Smooth muscle cell (in vitro differentiated cells): ENCODE measurements around the gene THBS3. TPM values are rescaled to one million over a fixed set of nuclear protein-coding genes. Genes with fewer than 3 reads are reported as not detected.

Experiments
- DNase-seq: peaks from one replicate; lab custom pipeline; 2025; ENCODE audit not compliant: unreplicated experiment; lab: John Stamatoyannopoulos, UW
- H2AFZ ChIP-seq: fragments of 200-600 bp; sonication (generic); 2 replicates; pipeline ENCODE4 v1.6.0; 2016; ENCODE audit warnings: antibody characterized with exemption, low read depth, mild to moderate bottlenecking
- H3F3A ChIP-seq: fragments of 200-600 bp; sonication (generic); 2 replicates; pipeline ENCODE4 v1.6.0; 2017; ENCODE audit warnings: antibody characterized with exemption, low read depth
- H3K27ac ChIP-seq: fragments of 200-600 bp; sonication (generic); 2 replicates; pipeline ENCODE4 v1.5.1; 2016; ENCODE audit warnings: low read depth, mild to moderate bottlenecking
- H3K27me3 ChIP-seq: fragments of 200-600 bp; sonication (generic); 2 replicates; pipeline ENCODE4 v1.6.1; 2016; ENCODE audit warnings: low read depth, mild to moderate bottlenecking
- H3K36me3 ChIP-seq: fragments of 200-600 bp; sonication (generic); 2 replicates; pipeline ENCODE4 v1.5.1; 2016; ENCODE audit warnings: low read depth
- H3K4me1 ChIP-seq: fragments of 200-600 bp; sonication (generic); 2 replicates; pipeline ENCODE4 v1.5.1; 2016; ENCODE audit warnings: low read depth
- H3K4me2 ChIP-seq: fragments of 200-600 bp; sonication (generic); 2 replicates; pipeline ENCODE4 v1.6.0; 2016; ENCODE audit warnings: mild to moderate bottlenecking
- H3K4me3 ChIP-seq: fragments of 200-600 bp; sonication (generic); 2 replicates; pipeline ENCODE4 v1.5.1; 2016; ENCODE audit warnings: mild to moderate bottlenecking
- H3K79me2 ChIP-seq: fragments of 200-600 bp; sonication (generic); 2 replicates; pipeline ENCODE4 v1.6.0; 2016; ENCODE audit warnings: low read depth, mild to moderate bottlenecking
- H3K9ac ChIP-seq: fragments of 200-600 bp; sonication (generic); 2 replicates; pipeline ENCODE4 v1.6.0; 2016; ENCODE audit warnings: low read depth
- H3K9me3 ChIP-seq: fragments of 200-600 bp; sonication (generic); replicated peaks from 2 replicates; pipeline ENCODE4 v1.5.1; 2016; ENCODE audit warnings: low read depth
- H4K20me1 ChIP-seq: fragments of 200-600 bp; sonication (generic); 2 replicates; pipeline ENCODE4 v1.6.0; 2016; ENCODE audit warnings: low read depth
- WGBS: methylation state at CpG from one replicate; pipeline ENCODE4 v1.1.7; 2016; ENCODE audit warnings: low lambda C conversion rate; 5-methylcytosine and 5-hydroxymethylcytosine counted together
- polyA plus RNA-seq: library from polyadenylated mRNA; unstranded; fragments of >200 nt; fragmentation: Nextera tagmentation; extraction: Ambion mirVana; gene quantifications from 2 replicates; pipeline ENCODE4 v1.2.1, GENCODE V29; 2016
- total RNA-seq: library from RNA; depleted of rRNA; stranded (reverse); fragments of >200 nt; gene quantifications from 2 replicates; pipeline ENCODE4 v1.2.3, GENCODE V29; 2014
- TF ChIP-seq, protein P1 (sequence below): fragments of 200-600 bp; sonication (generic); IDR thresholded peaks from 2 replicates; pipeline ENCODE4 v1.5.1; 2017; ENCODE audit warnings: borderline replicate concordance, mild to moderate bottlenecking, antibody characterized with exemption; ENCODE audit not compliant: insufficient read depth, poor library complexity, severe bottlenecking

The THBS3 gene
- total and polyA plus RNA-seq, 2 experiments from 2014 or later = 20.1 to 28.5 TPM

DNA sequence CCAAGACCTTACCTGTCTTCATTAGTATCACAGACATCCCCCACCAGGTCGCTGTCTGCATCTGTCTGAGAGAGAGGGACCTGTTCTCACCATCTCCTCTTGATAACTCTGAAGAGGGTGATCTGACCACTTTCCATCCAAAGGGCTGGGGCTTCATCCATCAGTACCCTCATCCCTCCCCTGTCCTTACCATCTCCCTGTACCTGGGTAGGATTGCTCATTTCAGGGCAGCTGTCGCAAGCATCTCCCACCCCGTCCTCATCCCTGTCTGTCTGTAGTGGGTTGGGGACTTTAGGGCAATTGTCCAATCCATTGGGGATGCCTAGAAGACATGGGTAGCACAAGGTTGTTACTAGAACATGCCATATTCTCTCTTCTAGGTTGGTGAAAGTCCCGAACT, 7.9 kb downstream of the THBS3 start:
- Histone ChIP-seq H3K4me1 (peaks cover 9% of the 10 kb centered on the region), H2AFZ (no peak overlapping the region), H3K36me3 (no peaks in the 10 kb centered on the region), H3K9ac (no peak overlapping the region), H3K27me3 (no peaks in the 10 kb centered on the region), H3K79me2 (no peaks in the 10 kb centered on the region), H4K20me1 (no peaks in the 10 kb centered on the region), H3K4me2 (no peak overlapping the region), H3F3A (peaks cover 3% of the 10 kb centered on the region), H3K4me3 (no peak overlapping the region), H3K27ac (no peak overlapping the region), H3K9me3 (no peaks in the 10 kb centered on the region)
- 91% methylated on average over 4 of the region's 4 CpGs for WGBS
- TF ChIP-seq, protein P1, sequence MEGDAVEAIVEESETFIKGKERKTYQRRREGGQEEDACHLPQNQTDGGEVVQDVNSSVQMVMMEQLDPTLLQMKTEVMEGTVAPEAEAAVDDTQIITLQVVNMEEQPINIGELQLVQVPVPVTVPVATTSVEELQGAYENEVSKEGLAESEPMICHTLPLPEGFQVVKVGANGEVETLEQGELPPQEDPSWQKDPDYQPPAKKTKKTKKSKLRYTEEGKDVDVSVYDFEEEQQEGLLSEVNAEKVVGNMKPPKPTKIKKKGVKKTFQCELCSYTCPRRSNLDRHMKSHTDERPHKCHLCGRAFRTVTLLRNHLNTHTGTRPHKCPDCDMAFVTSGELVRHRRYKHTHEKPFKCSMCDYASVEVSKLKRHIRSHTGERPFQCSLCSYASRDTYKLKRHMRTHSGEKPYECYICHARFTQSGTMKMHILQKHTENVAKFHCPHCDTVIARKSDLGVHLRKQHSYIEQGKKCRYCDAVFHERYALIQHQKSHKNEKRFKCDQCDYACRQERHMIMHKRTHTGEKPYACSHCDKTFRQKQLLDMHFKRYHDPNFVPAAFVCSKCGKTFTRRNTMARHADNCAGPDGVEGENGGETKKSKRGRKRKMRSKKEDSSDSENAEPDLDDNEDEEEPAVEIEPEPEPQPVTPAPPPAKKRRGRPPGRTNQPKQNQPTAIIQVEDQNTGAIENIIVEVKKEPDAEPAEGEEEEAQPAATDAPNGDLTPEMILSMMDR = no peak
- DNase-seq = no peak

DNA sequence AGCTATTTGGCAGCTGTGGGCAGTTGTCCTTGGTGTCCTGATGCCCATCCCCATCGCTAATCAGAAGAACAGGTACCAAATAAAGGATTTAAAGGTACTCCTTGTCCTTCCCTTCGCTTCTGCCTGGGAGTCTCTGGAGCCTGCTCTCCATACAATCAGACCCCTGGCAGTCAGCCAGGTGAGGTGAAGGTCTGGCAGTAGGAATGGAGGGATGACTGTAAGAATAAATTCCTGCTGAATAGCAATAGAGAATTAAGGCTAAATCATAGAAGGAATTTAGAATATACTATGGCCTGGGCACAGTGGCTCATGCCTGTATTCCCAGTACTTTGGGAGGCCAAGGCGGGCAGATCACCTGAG, 9.2 kb downstream of the THBS3 start:
- Histone ChIP-seq H3K36me3 (no peaks in the 10 kb centered on the region), H3K4me1 (peaks cover 13% of the 10 kb centered on the region), H3K4me3 (no peak overlapping the region), H3K9ac (no peak overlapping the region), H3K27ac (no peak overlapping the region), H2AFZ (no peak overlapping the region), H3K4me2 (no peak overlapping the region), H3K9me3 (no peaks in the 10 kb centered on the region), H3K79me2 (no peaks in the 10 kb centered on the region), H3F3A (peaks cover 3% of the 10 kb centered on the region), H4K20me1 (no peaks in the 10 kb centered on the region), H3K27me3 (no peaks in the 10 kb centered on the region)
- DNase-seq = no peak
- 100% methylated on average over 3 of the region's 3 CpGs for WGBS
- TF ChIP-seq, protein P1 = no peak

DNA sequence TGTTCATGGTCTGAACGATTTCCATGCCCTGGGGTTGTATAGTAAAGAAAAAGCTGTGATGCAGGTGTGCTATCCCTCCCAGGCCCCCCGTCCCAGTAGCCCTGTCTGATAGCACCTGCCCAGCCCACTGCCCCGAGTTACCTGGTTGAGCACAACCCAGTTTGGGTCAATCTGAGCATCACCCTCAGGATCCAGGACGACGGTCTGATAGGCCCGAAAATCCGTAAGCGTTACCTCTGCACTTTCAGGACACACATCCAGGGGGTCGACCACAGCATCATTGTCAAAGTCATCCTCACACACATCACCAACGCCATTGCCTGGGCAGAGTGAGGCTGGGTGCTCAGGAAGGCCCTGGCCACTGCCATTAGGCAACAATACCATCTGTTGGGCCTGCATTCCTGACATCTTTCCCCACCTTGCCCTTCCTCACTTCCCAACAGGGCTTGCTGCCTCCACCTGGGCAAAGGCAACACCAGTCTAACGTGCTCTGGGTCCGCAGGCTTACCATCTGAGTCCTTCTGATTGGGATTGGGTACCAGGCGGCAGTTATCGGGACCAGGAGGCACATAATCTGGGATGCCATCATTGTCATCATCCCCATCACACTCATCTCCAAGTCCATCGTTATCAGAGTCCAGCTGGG, 9.7 kb downstream of the THBS3 start:
- Histone ChIP-seq H3K27ac (no peak overlapping the region), H3K79me2 (no peaks in the 10 kb centered on the region), H3K4me2 (no peak overlapping the region), H2AFZ (no peak overlapping the region), H3K4me3 (no peak overlapping the region), H3K4me1 (peaks cover 16% of the 10 kb centered on the region), H3K36me3 (no peaks in the 10 kb centered on the region), H3K9me3 (no peaks in the 10 kb centered on the region), H4K20me1 (no peaks in the 10 kb centered on the region), H3F3A (peaks cover 3% of the 10 kb centered on the region), H3K27me3 (no peaks in the 10 kb centered on the region), H3K9ac (no peak overlapping the region)
- TF ChIP-seq, protein P1 = no peak
- WGBS = 98% methylated on average over 15 of the region's 15 CpGs
- no peak for DNase-seq

DNA sequence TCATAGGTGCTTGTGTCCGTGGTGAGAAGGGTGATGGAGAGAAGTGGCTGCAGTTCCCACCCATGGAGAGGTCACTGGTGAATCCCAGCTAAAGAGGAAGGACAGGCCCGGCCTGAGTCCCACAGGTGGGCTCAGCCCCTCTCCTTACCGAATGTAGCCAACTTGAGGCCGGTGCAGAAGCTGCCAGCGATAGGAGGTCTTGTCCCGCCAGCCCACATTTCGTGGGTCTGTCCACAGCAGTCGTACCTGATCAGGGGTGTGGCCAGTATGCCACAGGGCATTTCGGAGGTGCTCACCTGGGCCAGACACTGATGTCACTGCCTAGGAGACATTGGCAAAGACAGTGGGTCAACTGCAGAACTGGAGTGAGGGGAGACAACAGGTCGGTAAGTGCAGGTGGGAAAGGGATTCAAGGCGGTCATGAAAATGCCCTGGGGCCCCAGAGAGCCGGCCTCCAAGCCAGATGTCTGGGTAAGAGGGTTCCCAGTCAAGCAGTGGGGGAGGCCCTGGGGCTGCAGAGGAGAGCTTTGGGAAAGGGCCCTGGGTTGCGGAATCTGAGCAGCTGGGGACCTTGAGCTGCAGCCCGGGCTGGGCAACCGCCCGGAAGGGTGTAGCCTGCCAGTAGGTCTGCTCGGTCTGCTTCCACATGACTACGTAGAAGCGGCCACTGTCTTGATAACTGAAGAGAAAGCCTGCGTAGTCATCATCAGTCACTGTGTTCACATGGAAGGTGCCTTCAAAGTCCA, 10.6 kb downstream of the THBS3 start:
- Histone ChIP-seq H4K20me1 (no peaks in the 10 kb centered on the region), H3K27me3 (no peaks in the 10 kb centered on the region), H3K4me1 (peaks cover 18% of the 10 kb centered on the region), H3K79me2 (no peaks in the 10 kb centered on the region), H2AFZ (no peak overlapping the region), H3K36me3 (no peaks in the 10 kb centered on the region), H3K4me3 (no peak overlapping the region), H3K9ac (no peak overlapping the region), H3F3A (peaks cover 3% of the 10 kb centered on the region), H3K4me2 (no peak overlapping the region), H3K27ac (no peak overlapping the region), H3K9me3 (no peaks in the 10 kb centered on the region)
- no peak for DNase-seq
- 92% methylated on average over 20 of the region's 20 CpGs for WGBS
- TF ChIP-seq, protein P1 = no peak
